ENCODE results near the gene SHISA9.

The SHISA9 gene

DNA sequence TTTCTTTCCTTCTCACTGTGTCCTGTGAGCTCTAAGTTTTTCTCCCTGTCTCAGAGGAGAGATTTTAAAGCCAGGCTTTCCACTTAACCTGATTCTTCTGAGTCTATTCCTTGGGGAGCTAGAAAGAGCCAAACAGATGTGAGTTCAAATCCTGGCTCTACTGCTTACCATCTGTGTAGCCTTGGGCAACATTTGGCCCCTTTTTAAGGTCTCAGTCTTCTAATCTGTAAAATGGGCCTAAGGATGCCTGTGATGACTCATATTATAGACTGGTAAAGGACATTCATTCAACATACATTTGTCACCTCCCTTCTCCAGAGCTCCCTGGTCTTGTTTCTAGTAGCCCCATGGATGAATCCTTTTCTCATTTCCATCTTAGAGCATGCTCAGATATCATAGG lies 304.0 kb downstream of the SHISA9 start:
- Histone ChIP-seq H2BK15ac (ENCODE audit: low read depth, poor library complexity, severe bottlenecking) (no peak overlapping the region), H3K79me1 (replicated peaks; ENCODE audit: low read length, poor library complexity, severe bottlenecking) (no peaks in the 10 kb centered on the region), H3K27me3 (ENCODE audit: control insufficient read depth in 1 of 2, insufficient read depth in 1 of 2, low read length in 2 of 2) (no peaks in the 10 kb centered on the region), H4K91ac (ENCODE audit: low read length) (no peak overlapping the region), H3K27ac (ENCODE audit: low read length, poor library complexity, severe bottlenecking) (no peak overlapping the region), H3K4me3 (ENCODE audit: insufficient read depth in 1 of 2, low read depth in 1 of 2, low read length in 2 of 2) (no peak overlapping the region), H3K14ac (ENCODE audit: low read length in 2 of 2) (no peak overlapping the region), H3K36me3 (ENCODE audit: control insufficient read depth in 1 of 2, insufficient read depth in 2 of 2, low read depth in 1 of 2, low read length in 2 of 2) (no peaks in the 10 kb centered on the region), H3K4ac (ENCODE audit: low read depth in 1 of 2, low read length in 2 of 2) (no peak overlapping the region), H3K4me2 (ENCODE audit: low read length, poor library complexity, severe bottlenecking) (no peak overlapping the region), H3K18ac (ENCODE audit: low read depth in 1 of 2, low read length in 2 of 2) (no peak overlapping the region), H4K8ac (ENCODE audit: low read length) (no peak overlapping the region), H2BK120ac (ENCODE audit: low read depth, low read length) (no peak overlapping the region), H3K9ac (ENCODE audit: low read length) (no peak overlapping the region), H3K4me1 (ENCODE audit: control insufficient read depth, insufficient read depth, low read depth, low read length) (no peaks in the 10 kb centered on the region), H2BK12ac (ENCODE audit: low read length in 2 of 2) (no peak overlapping the region), H3K23ac (ENCODE audit: low read length in 2 of 2) (no peak overlapping the region), H3K9me3 (ENCODE audit: control insufficient read depth, low read length) (no peaks in the 10 kb centered on the region), H2AK5ac (ENCODE audit: low read length, severe bottlenecking) (no peak overlapping the region), H2BK5ac (ENCODE audit: low read depth, low read length, poor library complexity, severe bottlenecking) (no peak overlapping the region), H2AFZ (ENCODE audit: low read depth, low read length) (no peak overlapping the region)
- no peak for DNase-seq

DNA sequence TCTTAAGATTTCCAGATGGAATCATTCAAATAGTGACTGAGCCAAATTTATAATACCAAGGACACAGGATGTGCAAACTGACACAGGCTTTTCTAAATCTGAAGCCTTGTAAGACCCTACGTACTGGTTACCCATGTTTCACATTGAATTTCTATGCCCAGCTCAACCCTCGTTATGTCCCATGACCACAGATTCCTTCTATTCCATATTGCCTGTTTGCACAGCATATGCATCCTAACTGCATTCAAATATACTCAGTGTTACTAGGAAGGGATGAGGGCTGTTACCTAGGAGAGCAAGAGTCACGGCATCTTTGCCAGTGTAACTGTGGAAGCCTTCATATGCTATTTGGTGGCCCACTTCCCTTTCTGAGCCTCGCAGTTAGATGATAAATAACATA lies 305.2 kb downstream of the SHISA9 start:
- Histone ChIP-seq H3K14ac (ENCODE audit: low read length in 2 of 2) (no peak overlapping the region), H4K8ac (ENCODE audit: low read length) (no peak overlapping the region), H2BK15ac (ENCODE audit: low read depth, poor library complexity, severe bottlenecking) (no peak overlapping the region), H2BK12ac (ENCODE audit: low read length in 2 of 2) (no peak overlapping the region), H3K79me1 (replicated peaks; ENCODE audit: low read length, poor library complexity, severe bottlenecking) (no peaks in the 10 kb centered on the region), H3K9me3 (ENCODE audit: control insufficient read depth, low read length) (no peaks in the 10 kb centered on the region), H4K91ac (ENCODE audit: low read length) (no peak overlapping the region), H2AK5ac (ENCODE audit: low read length, severe bottlenecking) (no peak overlapping the region), H3K4me3 (ENCODE audit: insufficient read depth in 1 of 2, low read depth in 1 of 2, low read length in 2 of 2) (no peak overlapping the region), H2BK5ac (ENCODE audit: low read depth, low read length, poor library complexity, severe bottlenecking) (no peak overlapping the region), H3K4ac (ENCODE audit: low read depth in 1 of 2, low read length in 2 of 2) (no peak overlapping the region), H2AFZ (ENCODE audit: low read depth, low read length) (no peak overlapping the region), H3K18ac (ENCODE audit: low read depth in 1 of 2, low read length in 2 of 2) (no peak overlapping the region), H3K4me2 (ENCODE audit: low read length, poor library complexity, severe bottlenecking) (no peak overlapping the region), H3K27ac (ENCODE audit: low read length, poor library complexity, severe bottlenecking) (no peak overlapping the region), H3K36me3 (ENCODE audit: control insufficient read depth in 1 of 2, insufficient read depth in 2 of 2, low read depth in 1 of 2, low read length in 2 of 2) (no peaks in the 10 kb centered on the region), H3K9ac (ENCODE audit: low read length) (no peak overlapping the region), H3K23ac (ENCODE audit: low read length in 2 of 2) (no peak overlapping the region), H3K4me1 (ENCODE audit: control insufficient read depth, insufficient read depth, low read depth, low read length) (no peaks in the 10 kb centered on the region), H3K27me3 (ENCODE audit: control insufficient read depth in 1 of 2, insufficient read depth in 1 of 2, low read length in 2 of 2) (no peaks in the 10 kb centered on the region), H2BK120ac (ENCODE audit: low read depth, low read length) (no peak overlapping the region)
- 59% methylated on average over 3 of the region's 4 CpGs for WGBS
- no peak for DNase-seq

DNA sequence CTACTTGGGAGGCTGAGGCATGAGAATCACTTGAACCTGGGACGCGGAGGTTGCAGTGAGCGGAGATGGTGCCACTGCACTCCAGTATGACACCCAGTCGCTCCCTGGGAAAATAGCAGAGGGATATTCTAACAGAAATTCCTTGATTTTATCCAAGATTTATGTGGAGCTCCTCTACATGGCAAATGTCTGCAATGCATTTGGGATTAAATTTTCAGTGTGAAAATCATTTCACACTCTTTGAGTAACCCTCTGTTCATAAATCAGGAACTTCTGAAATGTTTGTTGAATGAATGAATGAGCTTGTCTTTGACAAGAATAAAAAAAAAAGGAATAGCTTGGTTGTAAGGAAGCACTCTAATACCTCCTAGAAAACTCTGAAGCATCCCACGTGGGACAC lies 305.8 kb downstream of the SHISA9 start:
- no peak overlapping the region for H2BK15ac ChIP-seq (ENCODE audit: low read depth, poor library complexity, severe bottlenecking)

DNA sequence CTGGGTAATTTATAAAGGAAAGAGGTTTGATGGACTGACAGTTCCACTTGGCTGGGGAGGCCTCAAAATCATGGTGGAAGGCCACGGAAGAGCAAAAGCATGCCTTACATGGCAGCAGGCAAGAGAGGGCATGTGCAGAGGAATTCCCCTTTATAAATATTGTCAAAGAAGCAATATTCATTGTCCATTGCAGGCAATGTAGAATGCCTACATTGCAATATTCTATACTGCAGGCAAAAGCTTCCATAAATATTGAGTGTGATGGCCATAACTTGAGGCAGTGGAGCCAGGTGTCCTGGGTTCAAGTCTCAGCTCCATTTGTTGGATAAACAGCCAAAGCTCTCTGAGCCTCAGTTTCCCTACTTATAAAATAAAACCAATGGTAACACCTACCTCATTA lies 322.3 kb downstream of the SHISA9 start:
- Histone ChIP-seq H3K4me2 (ENCODE audit: low read length, poor library complexity, severe bottlenecking) (no peak overlapping the region), H3K9ac (ENCODE audit: low read length) (no peak overlapping the region), H2BK15ac (ENCODE audit: low read depth, poor library complexity, severe bottlenecking) (no peak overlapping the region), H3K18ac (ENCODE audit: low read depth in 1 of 2, low read length in 2 of 2) (no peak overlapping the region), H2BK5ac (ENCODE audit: low read depth, low read length, poor library complexity, severe bottlenecking) (no peak overlapping the region), H2AFZ (ENCODE audit: low read depth, low read length) (no peak overlapping the region), H3K36me3 (ENCODE audit: control insufficient read depth in 1 of 2, insufficient read depth in 2 of 2, low read depth in 1 of 2, low read length in 2 of 2) (no peaks in the 10 kb centered on the region), H3K79me1 (replicated peaks; ENCODE audit: low read length, poor library complexity, severe bottlenecking) (no peaks in the 10 kb centered on the region), H4K8ac (ENCODE audit: low read length) (no peak overlapping the region), H3K27me3 (ENCODE audit: control insufficient read depth in 1 of 2, insufficient read depth in 1 of 2, low read length in 2 of 2) (no peaks in the 10 kb centered on the region), H3K9me3 (ENCODE audit: control insufficient read depth, low read length) (peaks cover 5% of the 10 kb centered on the region), H2BK12ac (ENCODE audit: low read length in 2 of 2) (no peak overlapping the region), H2AK5ac (ENCODE audit: low read length, severe bottlenecking) (no peak overlapping the region), H3K4ac (ENCODE audit: low read depth in 1 of 2, low read length in 2 of 2) (no peak overlapping the region), H3K4me1 (ENCODE audit: control insufficient read depth, insufficient read depth, low read depth, low read length) (no peaks in the 10 kb centered on the region), H3K4me3 (ENCODE audit: insufficient read depth in 1 of 2, low read depth in 1 of 2, low read length in 2 of 2) (no peak overlapping the region), H4K91ac (ENCODE audit: low read length) (no peak overlapping the region), H2BK120ac (ENCODE audit: low read depth, low read length) (no peak overlapping the region), H3K23ac (ENCODE audit: low read length in 2 of 2) (no peak overlapping the region), H3K14ac (ENCODE audit: low read length in 2 of 2) (no peak overlapping the region), H3K27ac (ENCODE audit: low read length, poor library complexity, severe bottlenecking) (no peak overlapping the region)
- no peak for DNase-seq
- WGBS = 71% methylated on average over 1 of the region's 1 CpG

More for the DNA sequence above, 305.8 kb downstream of the SHISA9 start:
- H3K27me3 ChIP-seq (ENCODE audit: control insufficient read depth in 1 of 2, insufficient read depth in 1 of 2, low read length in 2 of 2) = no peaks in the 10 kb centered on the region
- H3K14ac ChIP-seq (ENCODE audit: low read length in 2 of 2) = no peak overlapping the region
- no peak overlapping the region for H4K8ac ChIP-seq (ENCODE audit: low read length)
- no peak overlapping the region for H3K9ac ChIP-seq (ENCODE audit: low read length)
- no peak overlapping the region for H3K18ac ChIP-seq (ENCODE audit: low read depth in 1 of 2, low read length in 2 of 2)
- no peaks in the 10 kb centered on the region for H3K4me1 ChIP-seq (ENCODE audit: control insufficient read depth, insufficient read depth, low read depth, low read length)
- WGBS = 92% methylated on average over 3 of the region's 5 CpGs
- H3K27ac ChIP-seq (ENCODE audit: low read length, poor library complexity, severe bottlenecking) = no peak overlapping the region
- no peaks in the 10 kb centered on the region for H3K9me3 ChIP-seq (ENCODE audit: control insufficient read depth, low read length)
- H2AFZ ChIP-seq (ENCODE audit: low read depth, low read length) = no peak overlapping the region
- DNase-seq = no peak
- no peak overlapping the region for H2BK12ac ChIP-seq (ENCODE audit: low read length in 2 of 2)
- no peaks in the 10 kb centered on the region for H3K36me3 ChIP-seq (ENCODE audit: control insufficient read depth in 1 of 2, insufficient read depth in 2 of 2, low read depth in 1 of 2, low read length in 2 of 2)
- H2AK5ac ChIP-seq (ENCODE audit: low read length, severe bottlenecking) = no peak overlapping the region
- H2BK120ac ChIP-seq (ENCODE audit: low read depth, low read length) = no peak overlapping the region
- no peak overlapping the region for H4K91ac ChIP-seq (ENCODE audit: low read length)
- H3K4me3 ChIP-seq (ENCODE audit: insufficient read depth in 1 of 2, low read depth in 1 of 2, low read length in 2 of 2) = no peak overlapping the region
- H3K23ac ChIP-seq (ENCODE audit: low read length in 2 of 2) = no peak overlapping the region
- H3K4ac ChIP-seq (ENCODE audit: low read depth in 1 of 2, low read length in 2 of 2) = no peak overlapping the region
- H2BK5ac ChIP-seq (ENCODE audit: low read depth, low read length, poor library complexity, severe bottlenecking) = no peak overlapping the region
- H3K79me1 ChIP-seq (replicated peaks; ENCODE audit: low read length, poor library complexity, severe bottlenecking) = no peaks in the 10 kb centered on the region
- H3K4me2 ChIP-seq (ENCODE audit: low read length, poor library complexity, severe bottlenecking) = no peak overlapping the region

Measured in mesenchymal stem cell (in vitro differentiated cells and primary cell).